DOHH2 (cell line): Measurements from ENCODE around the gene MALRD1.

Experiments used
- CTCF ChIP-seq: fragments of 200-600 bp; sonication (generic); IDR thresholded peaks from one replicate; pipeline ENCODE4 v1.5.1; 2014; ENCODE audit warnings: antibody characterized with exemption, mild to moderate bottlenecking, low read depth, low read length; ENCODE audit not compliant: poor library complexity, severe bottlenecking
- EZH2phosphoT487 ChIP-seq: fragments of 200-600 bp; sonication (generic); IDR thresholded peaks from 2 replicates; pipeline ENCODE4 v1.6.1; 2017; ENCODE audit warnings: borderline replicate concordance, mild to moderate bottlenecking, antibody characterized with exemption, low read length, moderate library complexity, mixed read lengths

- TF ChIP-seq CTCF (no peak), EZH2phosphoT487 (no peak)
These were observed 283.7 kb downstream of the MALRD1 start for GRCh38 chr10:19332304-19332703.
